Adrenal gland (tissue), 12 donors: ENCODE data around the gene CD163L1. TPM values are rescaled to one million over a fixed set of nuclear protein-coding genes. Genes with fewer than 3 reads are reported as not detected.

Experiments
- DNase-seq, 7 donors: peaks; one replicate each; pipeline ENCODE4 v3.0.0-alpha.2; 2019 to 2020
- H3K27ac ChIP-seq, 5 donors: fragments of 200-600 bp; sonication (generic) in 4 of 5; 1 replicate in 3 of 5; 2 replicates in 2 of 5; pipeline versions ENCODE4 v1.5.1 to v1.8.0; 2016 to 2020; ENCODE audit warnings: mild to moderate bottlenecking in 1 of 5
- H3K27me3 ChIP-seq: fragments of 200-600 bp; 2 replicates; pipeline ENCODE4 v1.8.0; 2021
- H3K36me3 ChIP-seq, 2 donors: fragments of 200-600 bp; replicated peaks in 1 of 2; 1 replicate in 1 of 2; 2 replicates in 1 of 2; pipeline versions ENCODE4 v1.5.1 to v1.8.0; 2018 to 2022
- H3K4me1 ChIP-seq, 2 donors: fragments of 200-600 bp; replicated peaks in 1 of 2; 1 replicate in 1 of 2; 2 replicates in 1 of 2; pipeline versions ENCODE4 v1.5.1 to v1.8.0; 2018 to 2021
- H3K4me3 ChIP-seq, 4 donors: fragments of 200-600 bp; sonication (generic) in 3 of 4; one replicate each; pipeline ENCODE4 v1.5.1; 2016 to 2018
- H3K9me3 ChIP-seq, 3 donors: fragments of 200-600 bp; sonication (generic) in 1 of 3; replicated peaks in 1 of 3; 1 replicate in 2 of 3; 2 replicates in 1 of 3; pipeline versions ENCODE4 v1.5.1 to v1.8.0; 2016 to 2021
- CTCF ChIP-seq, 6 experiments: fragments of 450-650 bp in 4 of 6; fragments of 200-600 bp in 2 of 6; sonication (generic) in 1 of 6; IDR thresholded peaks; 1 replicate in 5 of 6; 2 replicates in 1 of 6; pipeline versions ENCODE4 v1.5.1 to v1.8.0; 2016 to 2021; ENCODE audit warnings: antibody characterized with exemption in 6 of 6, mild to moderate bottlenecking in 2 of 6, moderate library complexity in 1 of 6
- POLR2A ChIP-seq, 2 donors: fragments of 450-650 bp; IDR thresholded peaks; one replicate each; pipeline ENCODE4 v1.6.1; 2017; ENCODE audit warnings: antibody characterized with exemption in 2 of 2, mild to moderate bottlenecking in 2 of 2, moderate library complexity in 1 of 2
- WGBS, 4 donors: extraction: QIAGEN DNeasy Blood & Tissue Kit in 2 of 4; methylation state at CpG; one replicate each; pipeline versions ENCODE4 v1.1.5 to v1.1.7; 2013 to 2017; 5-methylcytosine and 5-hydroxymethylcytosine counted together
- intact Hi-C, 2 donors: fragments of 100-400 bp; cut with DNase I; formaldehyde crosslinking; loops; one replicate each; pipeline versions ENCODE4 v1.14.1 to v1.15.0; 2022 to 2023
- polyA plus RNA-seq, 3 donors: library from polyadenylated mRNA; stranded (reverse); fragments of 200-250 nt in 2 of 3; fragments of 350-450 nt in 1 of 3; fragmentation: Illumina TruSeq in 1 of 3; extraction: RNeasy Lipid Tissue Mini Kit (QIAGEN cat#74804) in 1 of 3; gene quantifications; one replicate each; pipeline ENCODE4 v1.2.3, GENCODE V29; 2013 to 2014
- total RNA-seq, 9 donors: library from RNA; depleted of rRNA in 4 of 9; stranded (reverse); fragments of >200 nt in 4 of 9; fragments of 120-200 nt in 1 of 9; fragmentation: NEBNext Ultra II Directional in 1 of 9; extraction: Animal tissue kit (Norgen Biotek cat#: 25700) in 1 of 9; gene quantifications; one replicate each; pipeline versions ENCODE4 v1.1.0 to v1.2.4, GENCODE V29; 2013 to 2023
- donor health status: healthy with polysubstance abuse.
- donor health status: Bipolar disorder and iron deficiency.
- donor health status: DM: yes; HTN: yes; CAD: no.
- donor health status: DM: no; HTN: no; CAD: no.
- donor health status: DM: no; HTN: no; CAD: no.
- donor health status: DM: yes; HTN: yes; CAD: no.

CD163L1 gene
- total and polyA plus RNA-seq, 12 donors = 1.1 to 8.9 (median 4.0) TPM

- Histone ChIP-seq H3K36me3 (no peaks in the 10 kb centered on the region), H3K9me3 (no peaks in the 10 kb centered on the region), H3K27me3 (no peaks in the 10 kb centered on the region), H3K27ac (no peak overlapping the region), H3K4me1 (no peaks in the 10 kb centered on the region), H3K4me3 (no peak overlapping the region)
- TF ChIP-seq CTCF (IDR thresholded peaks at IDR 0.05) (no peak), POLR2A (IDR thresholded peaks at IDR 0.05) (no peak)
- intact Hi-C loops = no loop called here
- no peak for DNase-seq
These were observed 9.3 kb downstream of the CD163L1 start for GRCh38 chr12:7434670-7435069.

- no peak for DNase-seq
- intact Hi-C loops = no loop called here
- H3K9me3 ChIP-seq = no peaks in the 10 kb centered on the region
- no peaks in the 10 kb centered on the region for H3K36me3 ChIP-seq
- H3K4me1 ChIP-seq = no peaks in the 10 kb centered on the region
- H3K27me3 ChIP-seq = no peaks in the 10 kb centered on the region
- no peak overlapping the region for H3K27ac ChIP-seq
- TF ChIP-seq POLR2A (IDR thresholded peaks at IDR 0.05) = no peak
- TF ChIP-seq CTCF (IDR thresholded peaks at IDR 0.05) = no peak
- WGBS, 4 donors = 70 to 80% (median 72%) methylated on average over 6 of the region's 6 CpGs
- no peak overlapping the region for H3K4me3 ChIP-seq
These were observed 10.6 kb downstream of the CD163L1 start for GRCh38 chr12:7433276-7433822.

GRCh38 chr12:7431993-7432685, 11.8 kb downstream of the CD163L1 start:
- no peaks in the 10 kb centered on the region for H3K4me1 ChIP-seq
- H3K36me3 ChIP-seq = no peaks in the 10 kb centered on the region
- TF ChIP-seq CTCF (IDR thresholded peaks at IDR 0.05) (no peak), POLR2A (IDR thresholded peaks at IDR 0.05) (no peak)
- H3K9me3 ChIP-seq = no peaks in the 10 kb centered on the region
- no peak for DNase-seq
- H3K27ac ChIP-seq = no peak overlapping the region
- no peak overlapping the region for H3K4me3 ChIP-seq
- WGBS, 4 donors = 73 to 82% (median 77%) methylated on average over 5 of the region's 5 CpGs
- no peaks in the 10 kb centered on the region for H3K27me3 ChIP-seq
- intact Hi-C loops = no loop called here

- Histone ChIP-seq H3K27me3 (no peaks in the 10 kb centered on the region), H3K4me3 (no peak overlapping the region), H3K4me1 (no peaks in the 10 kb centered on the region), H3K36me3 (no peaks in the 10 kb centered on the region), H3K27ac (no peak overlapping the region), H3K9me3 (no peaks in the 10 kb centered on the region)
- DNase-seq = no peak
- TF ChIP-seq CTCF (IDR thresholded peaks at IDR 0.05) (no peak), POLR2A (IDR thresholded peaks at IDR 0.05) (no peak)
- intact Hi-C loops = no loop called here
- 68 to 76% (median 73%) methylated on average over 2 of the region's 2 CpGs for WGBS, 4 donors
These were observed 32.6 kb downstream of the CD163L1 start for GRCh38 chr12:7411343-7411742.
